Choroid plexus epithelial cell (primary cell): ENCODE measurements around the gene OR5A2.
"Not testable (repeated sequence)": the region's sequence is repeated elsewhere in the genome, so short reads cannot be mapped to it uniquely, and the experiment has no call there.

ENCODE experiments used
- DNase-seq: peaks from one replicate; pipeline ENCODE4 v3.0.0-alpha.2; 2010; ENCODE audit warnings: low read depth
- H3K4me3 ChIP-seq: 2 replicates; pipeline ENCODE4 v1.5.1; 2011; ENCODE audit warnings: low read depth, mild to moderate bottlenecking, control low read depth, low read length, moderate library complexity
- TF ChIP-seq, protein P1 (sequence below): conservative IDR thresholded peaks from 2 replicates; pipeline ENCODE4 v1.5.1; 2011; ENCODE audit warnings: low read depth, mild to moderate bottlenecking, control low read depth, inconsistent platforms, low read length, moderate library complexity

The OR5A2 gene

DNA sequence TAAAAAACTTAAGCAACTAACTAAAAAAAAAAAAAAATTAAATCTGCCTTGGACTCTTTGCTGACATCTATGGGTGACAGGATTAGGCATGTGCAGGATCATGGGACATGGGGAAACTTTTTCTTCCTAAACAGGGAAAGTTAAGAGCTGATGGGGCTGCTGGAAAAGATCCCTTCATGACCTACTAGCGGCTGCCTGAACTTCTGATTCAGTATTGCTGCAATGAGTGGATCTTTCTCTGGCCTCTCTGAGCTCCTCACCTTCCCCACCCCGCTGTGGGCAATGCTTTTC, 25.0 kb downstream of the OR5A2 start:
- no peak for DNase-seq
- H3K4me3 ChIP-seq, result no peak overlapping the region
- TF ChIP-seq, protein P1, sequence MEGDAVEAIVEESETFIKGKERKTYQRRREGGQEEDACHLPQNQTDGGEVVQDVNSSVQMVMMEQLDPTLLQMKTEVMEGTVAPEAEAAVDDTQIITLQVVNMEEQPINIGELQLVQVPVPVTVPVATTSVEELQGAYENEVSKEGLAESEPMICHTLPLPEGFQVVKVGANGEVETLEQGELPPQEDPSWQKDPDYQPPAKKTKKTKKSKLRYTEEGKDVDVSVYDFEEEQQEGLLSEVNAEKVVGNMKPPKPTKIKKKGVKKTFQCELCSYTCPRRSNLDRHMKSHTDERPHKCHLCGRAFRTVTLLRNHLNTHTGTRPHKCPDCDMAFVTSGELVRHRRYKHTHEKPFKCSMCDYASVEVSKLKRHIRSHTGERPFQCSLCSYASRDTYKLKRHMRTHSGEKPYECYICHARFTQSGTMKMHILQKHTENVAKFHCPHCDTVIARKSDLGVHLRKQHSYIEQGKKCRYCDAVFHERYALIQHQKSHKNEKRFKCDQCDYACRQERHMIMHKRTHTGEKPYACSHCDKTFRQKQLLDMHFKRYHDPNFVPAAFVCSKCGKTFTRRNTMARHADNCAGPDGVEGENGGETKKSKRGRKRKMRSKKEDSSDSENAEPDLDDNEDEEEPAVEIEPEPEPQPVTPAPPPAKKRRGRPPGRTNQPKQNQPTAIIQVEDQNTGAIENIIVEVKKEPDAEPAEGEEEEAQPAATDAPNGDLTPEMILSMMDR, result no peak

DNA sequence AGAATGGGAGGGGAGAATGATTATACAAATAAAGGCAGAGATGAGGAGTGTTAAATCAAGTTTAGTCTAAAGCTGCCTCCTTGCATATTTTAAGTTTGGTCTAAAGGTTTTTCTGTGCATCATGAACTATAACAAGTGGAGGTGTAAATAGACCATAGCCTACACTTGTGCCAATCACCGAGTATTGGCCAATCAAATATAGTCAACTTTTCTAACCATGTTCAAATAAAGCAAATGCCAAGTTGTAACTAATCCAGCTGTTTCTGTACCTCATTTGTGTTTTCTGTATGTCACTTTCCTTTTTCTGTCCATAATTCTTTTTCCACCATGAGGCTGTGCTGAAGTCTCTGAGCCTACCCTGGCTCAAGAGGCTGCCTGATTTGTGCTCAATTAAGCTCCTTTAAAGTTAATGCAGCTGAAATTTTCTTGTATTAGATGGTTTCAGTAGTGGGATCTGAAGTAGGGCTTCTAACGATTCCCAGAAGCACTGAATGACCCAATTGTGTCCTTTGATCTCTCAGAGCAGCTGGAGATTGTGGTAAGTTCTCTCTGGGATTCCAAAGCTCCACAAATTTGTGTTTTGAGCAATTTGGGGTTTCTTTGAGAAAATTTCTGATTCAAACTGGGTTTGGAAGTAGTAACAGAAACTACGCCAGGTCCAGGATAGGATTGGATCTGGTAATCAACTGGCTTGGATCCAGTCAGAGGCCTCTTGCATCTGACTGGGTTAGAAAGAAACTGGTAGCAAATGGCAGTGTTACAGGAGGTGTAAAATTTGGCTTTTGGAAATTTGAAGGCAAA, 25.6 kb downstream of the OR5A2 start:
- H3K4me3 ChIP-seq, result no peak overlapping the region
- TF ChIP-seq, protein P1, result no peak
- no peak for DNase-seq

DNA sequence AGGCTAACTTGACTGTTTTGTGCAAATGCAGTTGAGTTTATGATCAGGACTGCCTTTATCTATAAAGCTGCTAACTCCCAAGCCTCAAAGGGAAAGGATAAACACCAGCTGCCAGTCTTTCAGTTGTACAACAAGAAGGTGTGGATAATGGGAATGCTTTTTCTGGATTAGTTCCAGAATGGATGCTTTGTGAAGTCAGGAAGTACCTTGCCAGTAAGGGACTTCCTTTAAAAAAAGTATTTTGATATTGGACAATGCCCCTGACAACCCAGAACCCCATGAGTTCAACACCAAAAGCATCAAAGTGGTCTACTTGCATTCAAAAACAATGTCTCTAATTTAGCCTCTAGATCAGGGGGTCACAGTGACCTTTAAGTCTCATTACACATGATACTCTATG, 32.0 kb downstream of the OR5A2 start:
- no peak for DNase-seq
- H3K4me3 ChIP-seq, result no peak overlapping the region
- TF ChIP-seq, protein P1, result no peak

DNA sequence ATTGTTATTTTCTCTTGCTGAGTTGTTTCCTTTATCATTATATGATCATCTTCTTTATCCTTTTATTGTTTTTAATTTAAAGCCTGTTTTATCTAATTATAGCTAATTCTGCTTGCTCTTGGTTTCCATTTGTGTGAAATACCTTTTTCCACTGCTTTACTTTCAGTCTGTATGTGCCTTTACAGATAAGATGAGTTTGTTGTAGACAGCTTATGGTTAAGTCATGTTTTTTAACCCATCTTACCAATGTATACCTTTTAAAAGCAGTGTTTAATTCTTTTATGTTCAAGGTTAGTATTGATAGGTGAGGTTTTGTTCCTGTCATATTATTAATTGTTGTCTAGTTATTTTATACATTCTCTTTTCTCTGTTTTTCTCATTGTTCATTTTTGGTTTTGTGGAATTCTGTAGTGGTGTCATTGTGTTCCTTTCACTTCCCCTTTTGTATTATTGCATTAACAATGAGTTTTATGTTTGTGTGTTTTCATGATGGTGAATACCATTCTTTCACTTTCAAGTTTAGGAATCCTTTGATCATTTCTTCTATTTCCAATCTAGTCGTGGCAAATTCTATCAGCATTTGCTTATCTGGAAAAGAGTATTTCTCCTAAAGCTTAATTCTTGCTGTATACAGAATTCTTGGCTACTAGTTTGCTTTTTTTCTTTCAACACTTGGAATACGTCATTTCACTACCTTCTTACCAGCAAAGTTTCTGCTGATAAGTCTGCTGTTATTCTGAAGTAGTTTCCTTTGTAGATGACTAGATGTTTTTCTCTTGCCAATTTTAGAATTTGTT, 45.8 kb downstream of the OR5A2 start:
- no peak for DNase-seq
- TF ChIP-seq, protein P1, result no peak
- no peak overlapping the region for H3K4me3 ChIP-seq

DNA sequence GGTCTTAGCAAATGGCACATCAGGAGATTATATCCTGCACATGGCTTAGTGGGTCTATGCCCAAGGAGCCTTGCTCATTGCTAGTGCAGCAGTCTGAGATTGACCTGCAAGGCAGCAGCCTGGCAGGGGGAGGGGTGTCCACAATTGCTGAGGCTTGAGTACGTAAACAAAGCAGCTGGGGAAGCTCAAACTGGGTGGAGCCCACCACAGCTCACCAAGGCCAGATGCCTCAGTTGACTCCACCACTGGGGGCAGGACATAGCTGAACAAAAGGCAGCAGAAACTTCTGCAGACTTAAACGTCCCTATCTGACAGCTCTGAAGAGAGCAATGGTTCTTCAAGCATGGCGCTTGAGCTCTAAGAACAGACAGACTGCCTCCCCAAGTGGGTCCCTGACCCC, 53.9 kb downstream of the OR5A2 start:
- H3K4me3 ChIP-seq, DNase-seq: not testable (repeated sequence)

DNA sequence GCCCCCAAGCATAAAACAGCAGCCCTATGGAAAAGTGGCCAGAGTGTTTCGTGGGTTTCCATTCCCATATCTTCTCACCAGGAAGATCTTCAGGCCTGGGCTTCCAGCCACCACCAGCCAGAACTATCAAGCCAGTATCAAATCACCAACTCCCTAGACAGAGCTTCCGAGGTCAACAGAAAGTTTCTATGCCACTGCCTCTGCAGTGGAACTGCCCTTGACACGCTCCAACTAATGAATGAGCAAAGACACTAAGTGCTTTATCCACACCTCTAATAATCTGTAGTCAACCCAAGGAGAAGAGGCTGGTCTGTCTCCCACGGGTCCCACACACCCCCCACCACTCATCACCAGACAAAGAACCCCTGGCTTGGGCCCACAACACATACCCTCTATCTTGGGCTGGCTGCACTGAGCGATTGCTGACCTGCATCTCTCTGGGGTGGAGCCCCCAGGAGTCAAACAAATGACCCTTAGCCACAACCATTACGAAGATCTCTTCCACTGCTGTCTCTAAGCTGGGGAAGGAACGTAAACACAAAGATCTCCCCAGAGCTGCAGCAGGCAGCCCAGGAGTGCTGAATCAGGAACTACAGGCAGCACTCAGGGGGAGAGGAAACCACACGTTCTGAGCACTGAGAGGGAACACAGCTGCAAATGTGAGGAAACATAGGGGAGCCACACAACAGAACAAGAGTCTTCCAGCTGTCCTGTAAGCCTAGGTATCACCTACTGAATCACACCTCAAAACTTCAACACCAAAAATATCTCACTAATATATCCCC, 57.8 kb downstream of the OR5A2 start:
- TF ChIP-seq, protein P1, result no peak
- no peak for DNase-seq
- no peak overlapping the region for H3K4me3 ChIP-seq
